Measurements from ENCODE around the gene TMIGD2.

Gene TMIGD2

DNA sequence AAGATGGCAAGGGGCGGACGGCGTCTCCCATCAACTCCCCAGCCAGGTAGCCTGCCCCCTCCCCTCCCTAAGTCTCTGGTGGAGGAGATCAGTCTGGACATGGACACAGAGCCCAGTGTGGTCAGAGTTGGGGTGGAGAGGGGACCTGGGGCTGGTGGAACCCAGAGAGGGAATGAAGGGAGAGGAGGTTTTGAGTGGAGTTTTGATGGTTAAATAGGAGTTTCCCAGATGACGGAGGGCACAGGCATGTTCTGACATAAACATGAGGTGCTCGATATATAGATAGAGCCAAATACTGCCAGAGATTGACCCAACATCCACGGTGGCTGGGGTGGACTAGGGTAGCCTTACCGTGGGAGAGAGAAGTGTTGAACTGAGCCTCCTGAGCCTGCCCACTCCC is 16.3 kb upstream of the TMIGD2 start:
- no peak for DNase-seq (ENCODE audit: low read depth)

DNA sequence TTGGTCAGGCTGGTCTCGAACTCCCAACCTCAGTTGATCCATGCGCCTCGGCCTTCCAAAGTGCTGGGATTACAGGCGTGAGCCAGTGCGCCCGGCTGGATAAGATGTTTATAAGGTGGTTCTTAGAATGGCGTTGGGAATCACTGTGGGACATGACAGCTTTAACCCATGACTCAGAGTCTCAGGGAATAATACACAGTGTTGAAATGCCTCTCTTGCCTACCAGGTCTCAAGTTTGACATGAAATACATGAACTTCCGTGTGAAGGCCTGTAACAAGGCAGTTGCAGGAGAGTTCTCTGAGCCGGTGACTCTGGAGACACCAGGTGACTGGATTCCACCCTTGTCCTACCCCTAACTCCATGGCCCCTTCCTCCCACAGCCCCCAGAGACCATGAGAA is 14.8 kb upstream of the TMIGD2 start:
- no peak overlapping the region for H3K4me3 ChIP-seq (ENCODE audit: low read depth, low read length)
- TF ChIP-seq, protein P1, sequence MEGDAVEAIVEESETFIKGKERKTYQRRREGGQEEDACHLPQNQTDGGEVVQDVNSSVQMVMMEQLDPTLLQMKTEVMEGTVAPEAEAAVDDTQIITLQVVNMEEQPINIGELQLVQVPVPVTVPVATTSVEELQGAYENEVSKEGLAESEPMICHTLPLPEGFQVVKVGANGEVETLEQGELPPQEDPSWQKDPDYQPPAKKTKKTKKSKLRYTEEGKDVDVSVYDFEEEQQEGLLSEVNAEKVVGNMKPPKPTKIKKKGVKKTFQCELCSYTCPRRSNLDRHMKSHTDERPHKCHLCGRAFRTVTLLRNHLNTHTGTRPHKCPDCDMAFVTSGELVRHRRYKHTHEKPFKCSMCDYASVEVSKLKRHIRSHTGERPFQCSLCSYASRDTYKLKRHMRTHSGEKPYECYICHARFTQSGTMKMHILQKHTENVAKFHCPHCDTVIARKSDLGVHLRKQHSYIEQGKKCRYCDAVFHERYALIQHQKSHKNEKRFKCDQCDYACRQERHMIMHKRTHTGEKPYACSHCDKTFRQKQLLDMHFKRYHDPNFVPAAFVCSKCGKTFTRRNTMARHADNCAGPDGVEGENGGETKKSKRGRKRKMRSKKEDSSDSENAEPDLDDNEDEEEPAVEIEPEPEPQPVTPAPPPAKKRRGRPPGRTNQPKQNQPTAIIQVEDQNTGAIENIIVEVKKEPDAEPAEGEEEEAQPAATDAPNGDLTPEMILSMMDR (IDR thresholded peaks at IDR 0.05; ENCODE audit: control insufficient read depth, extremely low read depth, insufficient read depth): no peak
- DNase-seq (ENCODE audit: low read depth): no peak

More for the DNA sequence above, 16.3 kb upstream of the TMIGD2 start:
- TF ChIP-seq, protein P1 (IDR thresholded peaks at IDR 0.05; ENCODE audit: control insufficient read depth, extremely low read depth, insufficient read depth): no peak
- H3K4me3 ChIP-seq (ENCODE audit: low read depth, low read length): no peak overlapping the region

DNA sequence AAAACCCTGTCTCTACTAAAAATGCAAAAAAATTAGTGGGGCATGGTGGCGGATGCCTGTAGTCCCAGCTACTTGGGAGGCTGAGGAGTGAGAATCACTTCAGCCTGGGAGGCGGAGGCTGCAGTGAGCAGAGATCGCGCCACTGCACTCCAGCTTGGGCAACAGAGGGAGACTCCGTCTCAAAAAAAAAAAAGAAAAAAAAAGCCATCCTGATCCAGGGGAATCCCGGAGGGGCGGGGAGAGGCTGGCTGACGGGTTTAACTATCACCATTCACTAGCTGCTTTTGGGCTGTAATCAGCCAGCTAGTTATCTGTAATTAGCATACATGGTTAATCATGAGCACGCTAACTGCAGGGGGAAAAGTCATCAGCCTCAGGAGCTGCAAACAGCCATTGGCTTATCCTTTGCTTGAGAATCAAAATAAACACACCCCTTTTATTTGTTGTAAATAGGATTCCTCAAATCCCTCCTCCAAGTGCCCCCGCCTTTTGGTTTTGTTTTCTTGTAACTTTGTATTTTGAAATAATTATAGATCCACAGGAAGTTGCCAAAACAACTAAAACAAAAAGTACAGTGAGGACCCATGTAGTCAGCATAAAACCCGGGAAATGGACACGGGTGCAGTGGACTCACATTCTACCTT is 11.8 kb upstream of the TMIGD2 start:
- no peak overlapping the region for H3K4me3 ChIP-seq (ENCODE audit: low read depth, low read length)
- no peak for DNase-seq (ENCODE audit: low read depth)
- TF ChIP-seq, protein P1 (IDR thresholded peaks at IDR 0.05; ENCODE audit: control insufficient read depth, extremely low read depth, insufficient read depth): no peak

DNA sequence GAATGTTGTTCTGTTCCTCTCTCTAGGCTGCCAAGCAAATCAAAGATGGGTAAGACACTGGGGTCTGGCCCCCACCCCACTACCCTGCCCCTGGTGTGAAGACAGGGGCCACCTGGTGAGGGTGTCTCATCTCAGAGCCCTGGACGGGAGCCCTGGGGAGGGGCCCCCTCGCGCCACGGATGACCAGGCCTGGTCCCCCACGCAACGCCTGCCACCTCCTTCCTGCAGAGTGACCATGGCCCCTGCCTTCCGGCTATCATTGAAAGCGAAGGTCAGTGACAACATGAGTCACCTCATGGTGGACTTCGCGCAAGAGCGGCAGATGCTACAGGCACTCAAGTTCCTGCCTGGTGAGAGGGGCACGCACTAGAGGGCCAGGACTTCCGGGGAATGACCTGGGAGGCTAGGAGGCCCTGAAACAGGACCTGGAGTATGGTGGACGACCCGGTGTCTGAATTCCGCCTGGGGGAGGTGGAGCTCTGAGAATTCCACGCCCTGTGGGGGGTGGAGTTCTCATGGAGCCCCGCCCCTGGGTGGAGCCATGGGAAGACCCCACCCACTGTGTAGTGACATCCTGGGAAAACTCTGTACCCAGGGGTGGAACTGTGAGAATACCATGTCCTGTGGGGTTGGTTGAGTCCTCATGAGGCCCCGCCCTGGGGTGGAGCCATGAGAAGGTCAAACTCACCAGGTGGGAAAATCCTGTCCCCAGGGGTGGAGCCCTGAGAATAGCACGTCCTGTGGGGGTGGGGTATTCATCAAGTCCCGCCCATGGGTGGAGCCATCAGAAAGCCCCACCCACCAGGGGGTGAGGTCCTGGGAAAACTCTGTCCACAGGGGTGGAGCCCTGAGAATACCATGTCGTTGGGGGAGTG is 8.3 kb upstream of the TMIGD2 start:
- no peak overlapping the region for H3K4me3 ChIP-seq (ENCODE audit: low read depth, low read length)
- TF ChIP-seq, protein P1 (IDR thresholded peaks at IDR 0.05; ENCODE audit: control insufficient read depth, extremely low read depth, insufficient read depth): no peak

DNA sequence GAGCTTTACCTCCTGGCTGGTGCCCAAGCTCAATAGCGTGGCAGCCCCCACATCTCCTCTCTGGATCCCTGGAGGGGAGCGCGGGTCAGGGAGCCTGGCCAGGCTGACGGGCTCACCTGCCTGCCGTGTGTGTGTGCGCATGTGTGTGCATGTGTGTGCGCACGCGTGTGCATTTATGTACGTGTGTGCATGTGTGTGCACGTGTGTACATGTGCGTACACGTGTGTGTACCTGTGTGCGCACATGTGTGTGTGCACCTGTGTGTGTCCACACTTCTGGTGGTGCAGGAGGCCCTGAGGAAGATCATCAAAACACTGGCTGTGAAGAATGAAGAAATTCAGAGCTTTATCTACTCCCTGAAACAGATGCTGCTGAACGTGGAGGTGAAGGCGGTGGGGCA is 3.5 kb upstream of the TMIGD2 start:
- no peak overlapping the region for H3K4me3 ChIP-seq (ENCODE audit: low read depth, low read length)
- TF ChIP-seq, protein P1 (IDR thresholded peaks at IDR 0.05; ENCODE audit: control insufficient read depth, extremely low read depth, insufficient read depth): no peak

More for the DNA sequence above, 8.3 kb upstream of the TMIGD2 start:
- DNase-seq (ENCODE audit: low read depth): no peak

DNA sequence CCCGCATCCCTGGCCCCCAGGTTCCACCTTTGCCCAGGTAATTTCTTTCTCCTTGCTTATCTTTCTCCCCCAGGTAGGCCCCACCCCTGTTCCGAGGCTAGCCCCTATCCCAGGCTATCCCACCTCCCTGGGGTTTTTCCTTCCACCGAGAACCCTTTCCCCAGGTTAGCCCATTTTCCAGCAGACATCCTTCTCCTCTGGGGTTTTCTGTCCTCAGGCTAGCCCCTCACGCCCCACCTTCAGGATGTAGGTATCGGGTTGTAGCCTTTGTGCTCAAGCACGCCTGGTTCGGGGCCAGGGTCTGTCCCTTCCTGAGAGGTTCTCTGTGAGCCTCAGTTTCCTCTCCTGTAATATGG is 3.0 kb upstream of the TMIGD2 start:
- no peak for DNase-seq (ENCODE audit: low read depth)
- no peak overlapping the region for H3K4me3 ChIP-seq (ENCODE audit: low read depth, low read length)

More for the DNA sequence above, 3.5 kb upstream of the TMIGD2 start:
- DNase-seq (ENCODE audit: low read depth): no peak

More for the DNA sequence above, 3.0 kb upstream of the TMIGD2 start:
- TF ChIP-seq, protein P1 (IDR thresholded peaks at IDR 0.05; ENCODE audit: control insufficient read depth, extremely low read depth, insufficient read depth): no peak
